Stimulated activated CD4-positive, alpha-beta T cell treated with anti-CD3 and anti-CD28 coated beads, Interleukin-12 subunit alpha, Interleukin-12 subunit beta, amount 100 ng/mL, for 24 hours (primary cell): ENCODE results near the gene SLCO1C1.

Source experiments
- DNase-seq, 2 experiments: peaks; one replicate each; pipeline ENCODE4 v3.0.0-alpha.2; 2020; ENCODE audit warnings: low read depth in 2 of 2

The SLCO1C1 gene

DNA sequence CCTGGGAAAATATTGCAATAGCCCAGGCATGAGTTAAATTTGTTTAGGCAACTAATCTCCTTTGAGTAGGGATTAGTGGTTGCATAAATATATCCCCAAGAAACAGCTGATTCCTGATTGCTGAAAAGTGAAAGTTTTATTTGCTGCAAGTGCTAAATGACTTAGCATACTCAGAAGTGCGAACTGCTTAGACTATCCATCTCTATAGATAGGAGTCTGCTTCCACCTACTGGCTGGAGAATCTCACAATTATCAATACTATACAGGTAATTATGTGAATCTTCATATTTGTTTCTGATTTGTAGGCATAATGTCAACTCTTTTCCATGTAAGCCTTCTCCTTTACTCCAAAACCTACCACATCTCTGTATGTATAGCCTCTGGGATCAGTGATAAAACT lies 103.4 kb downstream of the SLCO1C1 start:
- DNase-seq, result no peak

DNA sequence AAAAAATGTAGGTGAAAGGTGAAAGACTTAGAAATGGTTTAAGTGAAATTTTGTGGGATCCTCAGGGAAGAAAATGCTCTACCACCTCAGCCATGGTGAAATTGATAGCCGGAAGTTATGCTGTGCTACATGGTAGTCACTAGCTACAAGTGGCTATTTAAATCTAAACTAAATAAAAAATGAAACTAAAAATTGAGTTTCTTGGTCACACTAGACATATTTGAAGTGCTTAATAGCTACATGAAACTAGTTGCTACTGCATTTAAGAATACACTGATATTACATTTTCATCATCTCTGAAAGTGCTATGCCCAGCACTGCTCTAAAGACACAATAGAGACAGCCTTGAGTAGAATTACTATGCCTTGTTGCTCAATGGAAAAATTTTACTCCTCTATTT lies 105.0 kb downstream of the SLCO1C1 start:
- no peak for DNase-seq

DNA sequence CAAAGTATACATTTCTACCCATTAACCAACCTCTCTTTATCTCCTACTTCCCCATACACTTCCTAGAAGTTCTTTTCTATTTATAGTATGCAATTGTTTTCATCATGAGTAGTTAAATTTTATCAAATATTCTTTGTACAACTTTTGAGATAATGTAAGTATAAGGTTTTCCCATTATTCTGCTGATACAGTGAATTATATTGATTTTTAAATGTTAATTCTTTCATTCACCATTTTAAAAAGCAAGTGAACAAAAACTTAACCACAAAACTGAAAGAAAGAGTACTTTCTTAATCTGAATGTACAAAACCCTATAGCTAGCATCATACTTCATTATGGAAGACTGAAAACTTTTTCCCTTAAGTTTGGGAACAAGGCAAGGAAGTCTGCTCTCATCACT lies 105.9 kb downstream of the SLCO1C1 start:
- DNase-seq, result no peak
